HEK293T (cell line): ENCODE measurements around the gene CA11.
"Not testable (repeated sequence)": the region's sequence is repeated elsewhere in the genome, so short reads cannot be mapped to it uniquely, and the experiment has no call there.

ENCODE experiments used
- ARNT ChIP-seq: fragments of 450-650 bp; IDR thresholded peaks from 2 replicates; pipeline ENCODE4 v1.6.1; 2017; ENCODE audit warnings: mild to moderate bottlenecking
- ELF4 ChIP-seq: fragments of 450-650 bp; IDR thresholded peaks from 2 replicates; pipeline ENCODE4 v1.6.1; 2017; ENCODE audit warnings: antibody characterized with exemption
- FOXA1 ChIP-seq: fragments of 450-650 bp; IDR thresholded peaks from 2 replicates; pipeline ENCODE4 v1.6.1; 2016; ENCODE audit warnings: mild to moderate bottlenecking
- FOXK2 ChIP-seq: fragments of 450-650 bp; IDR thresholded peaks from 2 replicates; pipeline ENCODE4 v1.6.1; 2016; ENCODE audit warnings: mild to moderate bottlenecking
- FOXM1 ChIP-seq: fragments of 450-650 bp; IDR thresholded peaks from 2 replicates; pipeline ENCODE4 v1.6.1; 2017; ENCODE audit warnings: mild to moderate bottlenecking, borderline replicate concordance
- HDGF ChIP-seq: fragments of 450-650 bp; IDR thresholded peaks from 2 replicates; pipeline ENCODE4 v1.6.1; 2017; ENCODE audit warnings: antibody characterized with exemption, borderline replicate concordance
- LEF1 ChIP-seq: fragments of 450-650 bp; IDR thresholded peaks from 2 replicates; pipeline ENCODE4 v1.6.1; 2017; ENCODE audit warnings: mild to moderate bottlenecking, borderline replicate concordance
- NFRKB ChIP-seq: fragments of 450-650 bp; IDR thresholded peaks from 2 replicates; pipeline ENCODE4 v1.6.1; 2016; ENCODE audit warnings: mild to moderate bottlenecking, moderate library complexity
- SP1 ChIP-seq: fragments of 450-650 bp; IDR thresholded peaks from 2 replicates; pipeline ENCODE4 v1.6.1; 2017
- SUZ12 ChIP-seq: fragments of 450-650 bp; IDR thresholded peaks from 2 replicates; pipeline ENCODE4 v1.6.1; 2016; ENCODE audit warnings: mild to moderate bottlenecking
- ZNF384 ChIP-seq: fragments of 450-650 bp; IDR thresholded peaks from 2 replicates; pipeline ENCODE4 v1.6.1; 2016

DNA sequence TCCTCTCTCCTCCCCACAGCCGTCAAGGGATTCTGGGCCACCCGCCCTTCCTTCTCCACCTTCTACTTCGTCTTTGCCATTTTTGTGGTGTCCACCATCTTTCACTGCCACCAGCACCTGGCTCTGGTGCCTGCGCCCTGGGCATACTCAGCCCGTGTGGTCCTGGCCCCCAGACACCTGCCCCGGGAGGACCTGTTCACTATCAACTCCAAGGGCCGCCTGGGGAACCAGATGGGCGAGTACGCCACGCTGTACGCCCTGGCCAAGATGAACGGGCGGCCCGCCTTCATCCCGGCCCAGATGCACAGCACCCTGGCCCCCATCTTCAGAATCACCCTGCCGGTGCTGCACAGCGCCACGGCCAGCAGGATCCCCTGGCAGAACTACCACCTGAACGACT, 34.0 kb upstream of the CA11 start:
- not testable (repeated sequence) for TF ChIP-seq SUZ12, ELF4, HDGF, ARNT, SP1, FOXA1, NFRKB, FOXM1, FOXK2, LEF1, ZNF384
